ENCODE measurements around the gene MRPL9.

Gene MRPL9

GRCh38 chr1:151762941-151763921 lies at the start of gene MRPL9:
TSS of gene MRPL9 (minus strand) at chr1:151763496. CDS start at chr1:151763479, 17 bp downstream.
- DNase-seq = peak; percentile 92

GRCh38 chr1:151811181-151811580 lies 47.9 kb upstream of the MRPL9 start:
- DNase-seq = no peak

- DNase-seq = no peak
These were observed 46.8 kb upstream of the MRPL9 start for GRCh38 chr1:151809985-151810556.

- DNase-seq = no peak
These were observed 46.1 kb upstream of the MRPL9 start for GRCh38 chr1:151809290-151809984.

GRCh38 chr1:151807766-151808165 lies 44.5 kb upstream of the MRPL9 start:
- DNase-seq = no peak

GRCh38 chr1:151807131-151807530 lies 43.8 kb upstream of the MRPL9 start:
- no peak for DNase-seq

GRCh38 chr1:151806170-151806569 lies 42.9 kb upstream of the MRPL9 start:
- no peak for DNase-seq

- DNase-seq = no peak
These were observed 41.9 kb upstream of the MRPL9 start, which contains the start of gene LINGO4 for GRCh38 chr1:151805066-151805820. TSS of gene LINGO4 (minus strand) at chr1:151805419. CDS start at chr1:151802704, 2,715 bp downstream.

GRCh38 chr1:151803915-151804314 lies 40.6 kb upstream of the MRPL9 start:
- DNase-seq = no peak

GRCh38 chr1:151803164-151803563 lies 39.9 kb upstream of the MRPL9 start:
- DNase-seq = no peak

- DNase-seq = no peak
These were observed 39.1 kb upstream of the MRPL9 start for GRCh38 chr1:151802372-151802771.

GRCh38 chr1:151801846-151802245 lies 38.5 kb upstream of the MRPL9 start:
- DNase-seq = no peak

- DNase-seq = no peak
These were observed 38.1 kb upstream of the MRPL9 start for GRCh38 chr1:151801310-151801820.

GRCh38 chr1:151800830-151801229 lies 37.5 kb upstream of the MRPL9 start:
- no peak for DNase-seq

GRCh38 chr1:151799179-151800022 lies 36.1 kb upstream of the MRPL9 start:
- DNase-seq = no peak

- DNase-seq = no peak
These were observed 35.3 kb upstream of the MRPL9 start for GRCh38 chr1:151798571-151798970.

- DNase-seq = no peak
These were observed 27.8 kb upstream of the MRPL9 start for GRCh38 chr1:151790940-151791651.

GRCh38 chr1:151790071-151790939 lies 27.0 kb upstream of the MRPL9 start, which contains the start of gene TDRKH:
TSS of gene TDRKH (minus strand) at chr1:151790500. CDS start at chr1:151783022, 7,478 bp downstream.
- DNase-seq = peak; percentile 99

GRCh38 chr1:151787689-151788088 lies 24.4 kb upstream of the MRPL9 start:
- no peak for DNase-seq

GRCh38 chr1:151783796-151784195 lies 20.5 kb upstream of the MRPL9 start:
- DNase-seq = no peak

Measured in NCI-H1694 (cell line).